HFFc6 (cell line): ENCODE data around the gene CCDC177. TPM values are rescaled to one million over a fixed set of nuclear protein-coding genes. Genes with fewer than 3 reads are reported as not detected.

Source experiments
- DNase-seq: peaks from one replicate; pipeline ENCODE4 v3.0.0-alpha.2; 2018
- H3K27ac Mint-ChIP-seq: 2 replicates; pipeline ENCODE4 v1.8.0; 2020; ENCODE audit warnings: mild to moderate bottlenecking, mixed read lengths
- H3K27me3 Mint-ChIP-seq: 2 replicates; pipeline ENCODE4 v1.8.0; 2021; ENCODE audit warnings: mild to moderate bottlenecking, moderate library complexity, mixed read lengths; ENCODE audit not compliant: insufficient read depth
- H3K36me3 Mint-ChIP-seq: 2 replicates; pipeline ENCODE4 v1.8.0; 2021; ENCODE audit warnings: low read depth, mixed read lengths
- H3K4me1 Mint-ChIP-seq: 2 replicates; pipeline ENCODE4 v1.8.0; 2020; ENCODE audit warnings: low read depth, mixed read lengths
- H3K4me3 Mint-ChIP-seq: 2 replicates; pipeline ENCODE4 v1.8.0; 2020; ENCODE audit warnings: mild to moderate bottlenecking, moderate library complexity, mixed read lengths
- H3K9me3 Mint-ChIP-seq: 2 replicates; pipeline ENCODE4 v1.8.0; 2020; ENCODE audit warnings: mild to moderate bottlenecking, mixed read lengths
- CTCF ChIP-seq: fragments of 200-600 bp; sonication (generic); IDR thresholded peaks from 2 replicates; pipeline ENCODE4 v1.5.0; 2021; ENCODE audit warnings: antibody characterized with exemption, mild to moderate bottlenecking
- total RNA-seq, 6 experiments: library from RNA; stranded (reverse); fragmentation: NEBNext Ultra II Directional; extraction: Animal tissue kit (Norgen Biotek cat#: 25700); gene quantifications; 2 replicates in 1 of 6; 3 replicates in 5 of 6; pipeline ENCODE4 v1.2.3, GENCODE V29; 2021

CCDC177 gene
- total RNA-seq, 6 experiments from 2014 or later: not detected

GRCh38 chr14:69613312-69614073, 38.8 kb upstream of the CCDC177 start:
- Mint-ChIP-seq H3K36me3 (no peaks in the 10 kb centered on the region), H3K27me3 (no peaks in the 10 kb centered on the region), H3K4me3 (peak overlapping the region; percentile 90), H3K9me3 (no peaks in the 10 kb centered on the region), H3K4me1 (peaks cover 71% of the 10 kb centered on the region), H3K27ac (no peak overlapping the region; the same call in 1 of the 2 replicates)
- TF ChIP-seq CTCF: no peak
- DNase-seq: no peak

GRCh38 chr14:69612783-69613130, 38.1 kb upstream of the CCDC177 start:
- TF ChIP-seq CTCF: peak; percentile 42
- H3K36me3 Mint-ChIP-seq: no peaks in the 10 kb centered on the region
- peak overlapping the region; percentile 84 for H3K27ac Mint-ChIP-seq
- H3K9me3 Mint-ChIP-seq: no peaks in the 10 kb centered on the region
- H3K27me3 Mint-ChIP-seq: no peaks in the 10 kb centered on the region; the same call in 1 of the 2 replicates
- H3K4me3 Mint-ChIP-seq: peak overlapping the region; percentile 90
- peak; percentile 9 for DNase-seq
- H3K4me1 Mint-ChIP-seq: peaks cover 64% of the 10 kb centered on the region

GRCh38 chr14:69612014-69612782, 37.5 kb upstream of the CCDC177 start:
- Mint-ChIP-seq H3K4me1 (peaks cover 58% of the 10 kb centered on the region), H3K9me3 (no peaks in the 10 kb centered on the region), H3K4me3 (peak overlapping the region; percentile 90), H3K36me3 (no peaks in the 10 kb centered on the region), H3K27ac (peak overlapping the region; percentile 84), H3K27me3 (no peaks in the 10 kb centered on the region; the same call in 1 of the 2 replicates)
- TF ChIP-seq CTCF: no peak
- DNase-seq: no peak

GRCh38 chr14:69611172-69612013, 36.7 kb upstream of the CCDC177 start, which contains the start of gene SUSD6:
Gene SUSD6 (plus strand): TSS chr14:69611596. CDS start chr14:69658593, 46,997 bp downstream.
- no peak for TF ChIP-seq CTCF
- no peaks in the 10 kb centered on the region for H3K36me3 Mint-ChIP-seq
- peak within 1 kb of the TSS; percentile 96 for H3K27ac Mint-ChIP-seq
- peak; percentile 77 for DNase-seq
- H3K4me1 Mint-ChIP-seq: peaks cover 50% of the 10 kb centered on the region
- no peaks in the 10 kb centered on the region for H3K9me3 Mint-ChIP-seq
- peak within 1 kb of the TSS; percentile 96 for H3K4me3 Mint-ChIP-seq
- no peaks in the 10 kb centered on the region; the same call in 1 of the 2 replicates for H3K27me3 Mint-ChIP-seq

- H3K27ac Mint-ChIP-seq: peak overlapping the region; percentile 96
- H3K4me3 Mint-ChIP-seq: peak overlapping the region; percentile 96
- no peaks in the 10 kb centered on the region; the same call in 1 of the 2 replicates for H3K27me3 Mint-ChIP-seq
- H3K9me3 Mint-ChIP-seq: no peaks in the 10 kb centered on the region
- H3K4me1 Mint-ChIP-seq: peaks cover 44% of the 10 kb centered on the region
- no peak for TF ChIP-seq CTCF
- DNase-seq: peak; percentile 17
- H3K36me3 Mint-ChIP-seq: no peaks in the 10 kb centered on the region
Measured at GRCh38 chr14:69610874-69611171, 36.2 kb upstream of the CCDC177 start.
